HK-2 (cell line): ENCODE data around the gene NDUFS5.
"Not testable (repeated sequence)": the region's sequence is repeated elsewhere in the genome, so short reads cannot be mapped to it uniquely, and the experiment has no call there.

Experiments used
- DNase-seq: peaks from one replicate; pipeline ENCODE4 v3.0.0-alpha.2; 2018; ENCODE audit not compliant: unreplicated experiment

The NDUFS5 gene

DNA sequence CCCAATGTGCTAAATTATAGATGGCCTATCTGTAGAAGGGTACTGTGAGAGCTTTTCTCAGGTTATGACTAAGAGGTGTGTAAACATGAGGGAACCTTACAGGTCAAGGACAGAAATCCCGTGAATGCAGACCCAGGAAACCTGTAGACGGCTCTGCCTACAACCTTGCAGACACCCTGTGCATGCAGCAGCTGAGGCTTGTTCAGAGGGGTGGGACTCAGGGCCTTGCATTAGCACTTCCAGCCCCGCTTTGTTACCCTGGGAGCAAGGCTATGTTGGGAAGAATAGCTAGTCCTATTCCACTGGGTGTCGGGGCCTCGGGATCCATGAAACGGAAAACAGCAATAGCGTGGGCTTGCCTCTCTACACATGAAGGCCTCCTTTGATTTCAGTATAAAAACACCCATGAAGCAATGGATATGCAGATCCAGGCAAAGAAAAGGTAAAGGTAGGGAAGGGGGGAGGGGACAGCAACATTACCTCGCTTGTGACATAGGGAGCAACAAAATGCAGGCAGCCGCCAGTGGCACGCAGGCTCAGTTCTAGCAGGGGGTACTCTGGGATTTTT is 9.5 kb upstream of the NDUFS5 start:
- DNase-seq: no peak

DNA sequence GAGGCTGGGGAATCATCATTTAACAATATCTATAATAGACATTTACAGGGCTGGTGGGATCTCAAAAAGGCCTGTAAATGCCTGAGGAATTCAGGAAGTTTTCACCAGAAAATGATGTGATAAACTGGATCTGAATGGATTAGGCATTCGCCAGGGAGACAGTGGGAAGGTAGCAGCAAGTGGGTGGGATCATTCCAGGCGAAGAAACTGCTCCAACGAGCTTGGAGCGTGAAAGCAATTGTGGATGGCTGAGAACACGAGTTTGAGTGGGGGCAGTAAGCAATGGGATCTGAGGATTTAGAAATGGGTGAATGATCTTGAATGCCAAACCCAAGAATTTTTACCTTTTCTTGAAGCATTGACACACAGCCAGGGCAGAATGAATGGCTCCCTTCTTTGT is 8.9 kb upstream of the NDUFS5 start:
- DNase-seq: no peak

DNA sequence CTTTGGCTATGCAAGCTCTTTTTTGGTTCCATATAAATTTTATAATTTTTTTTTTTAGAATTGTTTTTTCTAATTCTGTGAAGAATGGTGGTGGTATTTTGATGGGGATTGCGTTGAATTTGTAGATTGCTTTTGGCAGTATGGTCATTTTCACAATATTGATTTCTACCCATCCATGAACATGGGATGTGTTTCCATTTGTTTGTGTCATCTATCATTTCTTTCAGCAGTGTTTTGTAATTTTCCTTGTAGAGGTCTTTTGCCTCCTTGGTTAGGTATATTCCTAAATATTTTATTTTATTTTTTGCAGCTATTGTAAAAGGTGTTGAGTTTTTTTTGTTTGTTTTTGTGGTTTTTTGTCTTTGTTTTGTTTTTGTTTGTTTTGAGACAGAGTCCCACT is 5.7 kb upstream of the NDUFS5 start:
- not testable (repeated sequence) for DNase-seq

DNA sequence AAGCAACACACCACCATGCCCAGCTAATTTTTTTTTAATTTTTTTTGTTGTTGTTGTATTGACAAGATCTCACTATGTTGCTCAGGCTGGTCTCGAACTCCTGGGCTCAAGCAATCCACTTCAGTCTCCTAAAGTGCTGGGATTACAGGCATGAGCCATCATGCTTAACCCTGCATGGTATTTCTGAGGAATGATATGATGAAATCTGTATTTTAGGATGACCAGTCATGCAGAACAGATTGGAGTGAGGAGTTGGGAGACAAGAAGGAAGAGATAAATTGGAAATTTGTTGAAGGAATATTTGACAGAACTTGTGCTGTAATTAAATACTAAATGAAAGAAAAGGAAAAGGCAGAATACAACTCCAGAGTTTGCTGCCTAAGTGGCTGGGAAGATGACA is 4.7 kb upstream of the NDUFS5 start:
- DNase-seq: no peak

DNA sequence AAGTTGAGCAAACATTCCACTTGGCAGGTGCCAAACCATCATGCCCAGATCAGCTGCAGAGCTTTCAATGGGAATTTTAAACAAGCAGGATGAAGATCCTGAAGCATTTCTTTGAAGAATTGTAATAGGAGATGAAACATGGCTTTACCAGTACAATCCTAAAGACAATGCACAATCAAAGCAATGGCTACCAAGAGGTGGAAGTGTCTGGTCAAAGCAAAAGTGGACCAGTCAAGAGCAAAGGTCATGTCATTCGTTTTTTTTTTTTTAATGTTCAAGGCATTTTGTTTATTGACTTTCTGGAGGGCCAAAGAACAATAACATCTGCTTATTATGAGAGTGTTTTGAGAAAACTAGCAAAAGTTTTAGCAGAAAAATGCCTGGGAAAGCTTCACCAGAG is 3.0 kb upstream of the NDUFS5 start:
- no peak for DNase-seq

DNA sequence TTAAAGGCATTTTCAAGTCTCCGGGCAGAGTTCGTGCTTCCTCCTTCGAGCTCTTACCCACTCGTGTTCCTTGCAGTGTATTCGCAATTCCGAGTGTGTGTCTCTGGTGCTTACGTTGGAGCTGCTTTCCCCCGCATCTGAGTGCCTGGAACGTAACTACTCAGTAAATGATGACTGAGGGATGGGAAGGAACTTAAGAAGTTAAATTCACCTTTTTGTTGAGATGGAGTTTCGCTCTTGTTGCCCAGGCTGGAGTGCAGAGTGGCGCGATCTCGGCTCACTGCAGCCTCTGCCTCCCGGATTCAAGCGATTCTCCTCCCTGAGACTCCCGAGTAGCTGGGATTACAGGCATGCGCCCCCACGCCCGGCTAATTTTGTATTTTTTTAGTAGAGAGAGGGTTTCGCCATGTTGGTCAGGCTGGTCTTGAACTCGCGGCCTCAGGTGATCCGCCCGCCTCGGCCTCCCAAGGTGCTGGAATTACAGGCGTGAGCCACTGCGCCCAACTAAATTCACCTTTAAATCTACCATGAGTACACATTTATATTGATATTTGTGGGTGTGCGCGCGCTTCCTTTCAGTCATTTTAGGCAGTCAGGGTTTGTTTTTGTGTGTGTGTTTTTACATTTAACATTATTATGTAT is 837 bp downstream of the NDUFS5 start:
- DNase-seq: no peak

DNA sequence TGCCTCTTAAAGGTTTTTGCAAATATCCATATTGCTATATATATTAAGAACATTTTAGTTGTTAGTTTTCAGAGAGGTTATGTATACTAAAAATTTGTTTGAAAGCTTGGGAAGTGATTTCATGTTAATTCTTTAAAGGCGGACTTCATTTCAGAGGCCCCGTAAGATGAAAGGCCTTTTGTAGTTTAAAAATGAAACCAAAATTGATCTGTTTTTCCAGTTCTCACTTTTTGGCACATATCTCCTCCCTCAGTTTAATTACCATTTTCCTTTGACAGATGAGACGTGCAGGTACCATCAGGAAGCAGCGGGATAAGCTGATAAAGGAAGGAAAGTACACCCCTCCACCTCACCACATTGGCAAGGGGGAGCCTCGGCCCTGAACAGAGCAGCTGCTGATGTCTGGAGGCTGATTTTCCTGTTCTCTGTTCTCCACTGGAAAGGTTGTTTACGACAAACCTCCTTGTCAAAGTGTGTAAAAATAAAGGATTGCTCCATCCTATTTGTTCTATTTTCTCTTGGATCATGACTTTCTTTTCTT is 8.0 kb downstream of the NDUFS5 start:
- no peak for DNase-seq

DNA sequence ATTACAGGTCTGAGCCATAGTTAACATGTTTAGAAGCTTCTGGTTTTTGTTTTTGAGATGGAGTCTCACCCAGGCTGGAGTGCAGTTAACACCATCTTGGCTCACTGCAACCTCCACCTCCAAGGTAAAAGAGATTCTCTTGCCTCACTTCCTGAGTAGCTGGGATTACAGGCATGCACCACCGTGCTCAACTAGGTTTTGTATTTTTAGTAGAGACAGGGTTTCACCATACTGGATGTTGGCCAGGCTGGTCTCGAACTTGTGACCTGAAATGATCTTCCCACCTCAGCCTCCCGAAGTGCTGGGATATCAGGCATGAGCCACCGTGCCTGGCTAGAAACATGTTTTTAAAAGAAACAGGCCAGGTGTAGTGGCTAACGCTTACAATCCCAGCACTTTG is 10.5 kb downstream of the NDUFS5 start:
- no peak for DNase-seq

DNA sequence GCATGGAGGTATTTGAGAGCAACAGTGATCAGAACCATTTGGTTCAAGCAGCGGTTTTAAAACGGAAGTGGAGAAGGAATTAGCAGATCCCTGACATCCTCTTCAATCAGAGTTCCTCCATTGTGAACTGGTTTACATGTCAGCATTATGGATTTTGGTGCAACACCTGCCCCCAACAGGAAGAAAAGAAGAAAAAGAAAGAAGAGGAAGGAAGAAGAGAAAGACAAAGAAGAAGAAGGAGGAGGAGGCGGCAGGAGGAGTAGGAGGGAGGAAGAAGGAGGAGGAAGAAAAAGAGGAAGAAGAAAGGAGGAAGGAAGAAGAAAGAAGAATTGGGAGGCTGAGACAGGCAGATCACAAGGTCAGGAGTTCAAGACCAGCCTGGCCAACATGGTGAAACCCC is 17.4 kb downstream of the NDUFS5 start:
- DNase-seq: no peak

DNA sequence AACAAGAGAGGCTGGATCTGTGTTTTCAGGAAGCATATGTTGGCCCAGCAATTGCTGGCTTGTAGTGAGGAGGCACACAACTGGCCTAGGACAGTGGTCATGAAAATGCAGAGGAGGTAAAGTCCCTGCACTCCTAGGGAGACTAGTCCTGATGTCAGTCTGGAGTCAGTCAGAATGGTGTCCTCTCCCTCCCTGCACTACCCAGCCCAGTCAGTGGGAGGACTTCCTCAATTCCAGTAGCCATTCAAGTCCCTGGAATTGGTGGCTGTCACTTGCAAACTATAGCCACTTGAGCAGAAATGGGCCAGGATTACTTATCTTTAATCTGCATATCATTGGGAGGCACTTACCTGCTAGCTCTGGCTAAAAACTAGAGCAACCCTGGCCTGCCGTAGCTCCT is 18.6 kb downstream of the NDUFS5 start:
- no peak for DNase-seq

DNA sequence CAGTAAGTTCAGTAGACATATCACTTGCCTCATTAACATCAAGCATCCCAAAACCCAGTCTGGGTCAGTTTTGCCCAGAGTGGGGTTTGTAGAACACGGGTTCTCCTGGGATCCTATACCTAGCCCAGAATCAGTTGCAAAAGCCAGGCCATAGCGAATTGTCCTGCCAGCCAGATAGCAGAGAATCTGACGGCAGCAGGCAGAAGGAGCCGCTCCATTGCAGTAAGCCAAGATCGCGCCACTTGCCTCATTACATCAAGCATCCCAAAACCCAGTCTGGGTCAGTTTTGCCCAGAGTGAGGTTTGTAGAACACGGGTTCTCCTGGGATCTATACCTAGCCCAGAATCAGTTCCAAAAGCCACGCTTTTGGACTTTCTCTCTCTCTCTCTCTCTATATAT is 19.1 kb downstream of the NDUFS5 start:
- DNase-seq: no peak

DNA sequence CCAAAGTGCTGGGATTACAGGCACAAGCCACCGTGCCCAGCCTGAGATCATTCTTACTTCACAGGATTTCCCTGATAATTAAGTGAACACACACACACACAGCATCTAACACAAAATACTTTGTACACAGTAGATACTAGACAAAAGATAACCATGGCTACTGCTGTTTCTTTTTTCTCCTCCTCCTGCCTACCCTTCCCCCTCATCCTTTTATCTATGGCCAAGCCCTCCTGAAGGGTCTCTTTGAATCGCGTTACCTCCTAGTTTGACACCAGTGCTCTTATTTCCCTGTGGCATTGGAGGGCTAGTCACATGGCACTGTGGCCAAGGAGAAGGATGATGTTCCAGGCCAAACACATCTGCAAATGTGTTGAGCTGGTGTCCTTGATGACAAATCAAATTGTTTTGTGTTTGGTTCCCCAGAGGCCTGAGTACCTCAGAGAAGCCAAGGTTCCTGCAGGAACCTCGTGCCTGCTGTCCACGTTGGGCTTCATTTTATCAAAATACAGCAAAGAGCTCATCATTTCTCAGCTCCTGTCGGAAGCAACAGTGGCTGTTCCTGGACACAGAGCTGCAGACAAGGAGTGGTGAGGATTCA is 20.6 kb downstream of the NDUFS5 start:
- DNase-seq: peak; percentile 11

DNA sequence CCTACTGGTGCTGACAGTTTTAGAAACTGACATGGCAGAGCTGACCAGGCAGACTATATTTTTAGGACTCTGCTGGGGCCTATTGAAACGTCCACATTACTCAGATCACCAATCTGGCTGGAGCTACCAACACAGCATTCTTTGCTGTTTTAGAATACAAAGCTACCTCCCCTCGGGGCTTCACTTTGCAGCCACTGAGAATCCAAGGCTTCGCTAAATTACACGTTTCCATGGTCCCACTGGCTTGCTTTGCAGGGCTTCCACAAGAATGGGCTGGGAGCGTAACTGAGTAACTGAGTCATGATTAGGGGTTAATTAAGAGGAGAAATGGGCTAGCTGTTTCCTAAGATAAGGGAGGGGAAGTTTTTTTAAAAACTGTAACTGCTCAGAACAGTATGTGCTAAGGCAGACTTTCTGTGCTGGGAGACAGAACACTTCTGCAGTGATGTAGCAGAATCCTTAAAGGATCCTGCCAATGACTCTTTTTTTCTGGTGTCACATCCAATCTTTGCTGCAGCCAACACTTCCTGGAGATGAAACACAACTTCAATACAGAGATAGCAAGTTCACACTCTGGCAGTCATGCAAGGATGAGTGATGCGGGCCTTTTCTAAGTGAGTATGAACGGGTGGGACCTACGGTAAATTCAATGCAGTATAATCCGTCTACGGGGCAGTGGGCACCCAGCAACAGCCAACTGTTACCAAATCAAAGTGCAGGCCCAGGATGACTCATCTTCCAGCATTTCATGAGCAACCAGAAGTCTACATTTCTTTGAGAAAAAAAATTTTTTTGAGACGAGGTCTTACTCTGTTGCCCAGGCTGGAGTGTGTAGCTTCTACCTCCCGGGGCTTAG is 21.5 kb downstream of the NDUFS5 start:
- DNase-seq: peak; percentile 83

DNA sequence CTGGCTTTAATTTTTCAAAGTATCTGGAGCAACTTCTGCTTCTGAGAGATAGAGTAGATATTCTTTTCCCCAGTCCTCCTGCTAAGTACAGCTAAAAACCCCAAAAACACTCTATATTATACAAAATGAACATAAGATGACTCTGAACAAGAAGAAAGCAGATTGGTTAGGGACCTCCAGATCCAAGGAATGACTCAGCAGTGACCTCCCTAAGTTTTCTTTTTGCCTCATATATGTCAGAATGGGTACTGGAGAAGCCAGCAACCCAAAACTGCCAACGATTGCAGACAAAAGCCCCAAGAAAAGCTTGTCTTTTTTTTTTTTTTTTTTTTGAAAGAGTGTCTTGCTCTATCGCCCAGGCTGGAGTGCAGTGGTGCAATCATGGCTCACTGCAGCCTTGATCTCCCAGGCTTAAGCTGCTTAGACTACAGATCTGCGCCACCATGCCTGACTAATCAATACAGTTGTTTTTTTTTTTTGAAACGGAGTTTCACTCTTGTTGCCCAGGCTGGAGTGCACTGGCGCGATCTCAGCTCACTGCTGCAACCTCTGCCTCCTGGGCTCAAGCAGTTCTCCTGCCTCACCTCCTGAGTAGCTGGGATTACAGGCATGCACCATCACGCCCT is 22.7 kb downstream of the NDUFS5 start:
- DNase-seq: no peak

DNA sequence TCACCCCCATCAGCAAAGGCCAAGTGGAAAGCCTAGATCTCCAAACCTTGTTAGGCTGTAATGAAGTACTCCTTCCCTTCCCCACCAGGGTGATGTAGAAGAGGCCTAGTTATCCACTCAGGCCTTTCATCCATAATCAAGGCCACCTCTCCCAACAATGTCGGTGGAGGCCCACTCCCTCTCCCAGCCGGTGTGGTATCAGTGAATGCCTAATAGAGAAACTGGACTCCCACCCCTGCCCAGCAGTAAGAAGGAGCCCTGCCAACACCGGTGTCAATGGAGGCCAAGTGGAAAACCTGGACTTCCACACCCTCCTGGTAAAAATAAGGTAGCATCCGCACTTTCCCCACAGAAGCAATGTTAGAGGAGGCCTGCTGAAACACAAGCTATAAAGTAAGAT is 23.9 kb downstream of the NDUFS5 start:
- no peak for DNase-seq

DNA sequence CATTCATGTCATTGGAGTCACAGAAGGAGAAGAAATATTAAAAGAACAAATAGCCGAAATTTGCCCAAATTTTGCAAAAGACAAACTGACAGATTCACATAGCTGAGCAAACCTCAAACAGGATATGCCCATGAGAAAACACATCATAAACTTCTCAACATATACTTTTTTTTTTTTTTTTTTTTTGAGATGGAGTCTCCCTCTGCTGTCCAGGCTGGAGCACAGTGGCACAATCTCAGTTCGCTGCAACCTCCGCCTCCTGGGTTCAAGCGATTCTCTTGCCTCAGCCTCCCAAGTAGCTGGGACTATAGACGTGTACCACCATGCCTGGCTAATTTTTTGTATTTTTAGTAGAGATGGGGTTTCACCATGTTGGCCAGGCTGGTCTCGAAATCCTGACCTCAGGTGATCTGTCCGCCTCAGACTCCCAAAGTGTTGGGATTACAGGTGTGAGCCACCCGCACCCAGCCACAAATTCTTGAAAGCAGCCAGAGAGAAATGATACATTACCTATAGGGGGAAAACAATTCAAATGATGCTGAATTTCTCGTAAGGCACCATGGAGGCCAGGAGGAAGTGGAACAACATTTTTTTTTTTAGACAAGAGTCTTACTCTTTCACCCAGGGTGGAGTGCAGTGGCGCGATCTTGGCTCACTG is 25.2 kb downstream of the NDUFS5 start:
- DNase-seq: not testable (repeated sequence)

DNA sequence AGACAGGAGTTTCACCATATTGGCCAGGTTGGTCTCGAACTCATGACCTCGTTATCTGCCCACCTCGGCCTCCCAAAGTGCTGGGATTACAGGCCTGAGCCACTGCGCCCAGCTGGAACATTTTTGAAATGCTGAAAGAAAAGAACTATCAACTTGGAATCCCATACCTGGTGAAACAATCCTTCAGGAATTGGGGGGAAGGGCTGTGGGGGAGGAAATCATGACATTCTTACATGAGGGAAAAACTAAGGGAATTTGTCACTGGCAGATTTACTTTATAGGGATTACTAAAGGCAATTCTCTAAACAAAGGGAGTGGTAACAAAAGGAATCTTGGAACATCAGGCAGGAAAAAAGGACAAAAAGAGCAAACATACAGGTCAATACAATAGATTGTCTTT is 25.8 kb downstream of the NDUFS5 start:
- no peak for DNase-seq

DNA sequence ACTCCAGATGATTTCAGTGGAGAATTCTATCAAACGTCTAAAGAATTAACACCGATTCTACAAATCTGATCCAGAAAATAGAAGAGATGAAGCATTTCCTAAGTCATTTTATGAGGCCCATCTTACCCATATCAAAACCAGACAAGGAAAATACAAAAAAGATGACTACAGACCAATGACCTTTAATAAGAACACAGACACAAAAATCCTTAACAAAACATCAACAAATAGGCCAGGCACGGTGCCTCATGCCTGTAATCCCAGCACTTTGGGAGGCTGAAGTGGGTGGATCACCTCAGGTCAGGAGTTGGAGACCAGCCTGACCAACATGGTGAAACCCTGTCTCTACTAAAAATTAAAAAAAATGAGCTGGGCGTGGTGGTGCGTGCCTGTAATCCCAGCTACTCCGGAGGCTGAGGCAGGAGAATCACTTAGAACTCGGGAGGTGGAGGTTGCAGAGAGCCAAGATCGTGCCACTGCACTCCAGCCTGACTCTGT is 29.1 kb downstream of the NDUFS5 start:
- DNase-seq: not testable (repeated sequence)

DNA sequence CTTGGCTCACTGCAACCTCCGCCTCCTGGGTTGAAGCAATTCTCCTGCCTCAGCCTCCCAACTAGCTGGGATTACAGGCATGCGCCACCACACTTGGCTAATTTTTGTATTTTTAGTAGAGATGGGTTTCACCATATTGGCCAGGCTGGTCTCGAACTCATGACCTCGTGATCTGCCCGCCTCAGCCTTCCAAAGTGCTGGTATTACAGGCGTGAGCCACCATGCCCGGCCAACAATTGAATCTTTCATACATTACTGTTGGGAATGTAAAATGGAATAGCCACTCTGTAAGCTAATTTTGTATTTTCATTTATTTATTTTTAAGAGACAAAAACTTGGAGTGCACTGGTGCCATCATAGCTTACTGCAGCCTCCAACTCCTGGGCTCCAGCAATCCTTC is 35.4 kb downstream of the NDUFS5 start:
- DNase-seq: not testable (repeated sequence)

DNA sequence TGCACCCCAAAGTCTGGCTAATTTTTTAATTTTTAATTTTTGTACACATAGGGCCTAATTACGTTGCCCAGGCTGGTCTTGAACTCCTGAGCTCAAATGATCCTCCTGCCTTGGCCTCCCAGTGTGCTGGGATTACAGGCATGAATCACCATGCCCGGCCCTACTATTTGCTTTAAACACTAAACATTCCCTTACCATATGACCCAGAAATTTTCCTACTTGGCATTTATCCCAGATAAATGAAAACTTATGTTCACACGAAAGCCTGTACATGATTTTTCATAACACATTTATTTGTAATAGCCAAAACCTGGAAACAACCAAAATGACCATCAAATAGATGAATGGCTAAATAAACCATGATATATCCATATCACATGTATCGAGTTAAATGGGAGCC is 35.8 kb downstream of the NDUFS5 start:
- no peak for DNase-seq

DNA sequence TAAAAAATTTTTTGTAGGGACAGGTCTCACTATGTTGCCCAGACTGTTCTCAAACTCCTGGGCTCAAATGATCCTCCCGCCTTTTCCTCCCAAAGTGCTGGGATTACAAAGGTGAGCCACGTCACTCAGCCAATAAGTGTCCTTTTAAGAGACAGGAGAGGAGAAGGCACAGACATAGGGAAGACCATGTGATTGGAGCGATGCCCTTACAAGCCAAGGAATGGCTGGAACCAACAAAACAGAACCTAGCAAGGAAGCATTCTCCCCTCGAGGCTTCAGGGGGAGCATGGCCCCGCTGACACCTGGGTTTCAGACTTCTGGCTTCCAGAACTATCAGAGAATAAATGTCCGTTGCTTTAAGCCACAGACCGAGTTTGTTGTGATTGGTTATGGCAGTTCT is 37.0 kb downstream of the NDUFS5 start:
- no peak for DNase-seq
